Esophagus squamous epithelium (tissue), 5 donors: Measurements from ENCODE around the gene EXOC7. TPM values are rescaled to one million over a fixed set of nuclear protein-coding genes. Genes with fewer than 3 reads are reported as not detected.
A peak's percentile ranks its signal among the peaks of the same experiment; 100 is the strongest.

Experiments
- DNase-seq: peaks from one replicate; lab custom pipeline; 2025; lab: John Stamatoyannopoulos, UW
- H3K27ac ChIP-seq, 4 donors: fragments of 200-600 bp; sonication (generic); one replicate each; pipeline ENCODE4 v1.5.1; 2016 to 2019; ENCODE audit warnings: mild to moderate bottlenecking in 1 of 4
- H3K27me3 ChIP-seq, 4 donors: fragments of 200-600 bp; sonication (generic); 1 replicate in 3 of 4; 2 replicates in 1 of 4; pipeline versions ENCODE4 v1.5.1 to v1.6.0; 2017 to 2021; ENCODE audit warnings: antibody characterized with exemption in 1 of 4
- H3K36me3 ChIP-seq, 3 donors: fragments of 200-600 bp; sonication (generic); one replicate each; pipeline ENCODE4 v1.5.1; 2016 to 2019
- H3K4me1 ChIP-seq, 3 donors: fragments of 200-600 bp; sonication (generic); one replicate each; pipeline ENCODE4 v1.5.1; 2017 to 2019
- H3K4me3 ChIP-seq, 4 donors: fragments of 200-600 bp; sonication (generic); 1 replicate in 3 of 4; 2 replicates in 1 of 4; pipeline ENCODE4 v1.5.1; 2016 to 2019; ENCODE audit warnings: mild to moderate bottlenecking in 2 of 4, moderate library complexity in 1 of 4
- H3K9me3 ChIP-seq, 3 donors: fragments of 200-600 bp; sonication (generic); one replicate each; pipeline ENCODE4 v1.5.1; 2016 to 2019
- CTCF ChIP-seq, 6 experiments: fragments of 450-650 bp in 4 of 6; fragments of 200-600 bp in 2 of 6; sonication (generic) in 2 of 6; IDR thresholded peaks; one replicate each; pipeline ENCODE4 v1.5.1; 2016 to 2019; ENCODE audit warnings: antibody characterized with exemption in 6 of 6, mild to moderate bottlenecking in 4 of 6, moderate library complexity in 4 of 6
- POLR2A ChIP-seq, 4 donors: fragments of 450-650 bp; IDR thresholded peaks; one replicate each; pipeline ENCODE4 v1.6.1; 2017; ENCODE audit warnings: antibody characterized with exemption in 4 of 4, mild to moderate bottlenecking in 4 of 4, moderate library complexity in 3 of 4
- WGBS, 2 donors: methylation state at CpG; one replicate each; pipeline ENCODE4 v1.1.5; 2018; 5-methylcytosine and 5-hydroxymethylcytosine counted together
- intact Hi-C: fragments of 100-400 bp; cut with DNase I; formaldehyde crosslinking; loops from one replicate; pipeline ENCODE4 v1.15.0; 2022
- total RNA-seq, 4 donors: library from RNA; depleted of rRNA; stranded (reverse); fragments of >200 nt; gene quantifications; one replicate each; pipeline ENCODE4 v1.1.0, GENCODE V29; 2016
- donor health status: DM: yes; HTN: yes; CAD: no.

Gene EXOC7
- total RNA-seq, 4 donors from 2014 or later: 70.3 to 84.5 (median 74.4) TPM

GRCh38 chr17:76146053-76146851 lies 42.7 kb upstream of the EXOC7 start:
- Histone ChIP-seq H3K27ac (peak overlapping the region; percentile 26 to 78 (median 56)), H3K27me3 (peaks cover 0 to 7% (median 0%) of the 10 kb centered on the region in 4 donors), H3K9me3 (no peaks in the 10 kb centered on the region), H3K4me1 (peaks cover 15 to 58% (median 15%) of the 10 kb centered on the region in 3 donors), H3K36me3 (no peaks in the 10 kb centered on the region), H3K4me3 (no peak overlapping the region)
- DNase-seq: no peak
- no peak for TF ChIP-seq POLR2A (IDR thresholded peaks at IDR 0.05)
- no peak for TF ChIP-seq CTCF (IDR thresholded peaks at IDR 0.05)
- intact Hi-C loops: no loop called here
- 91 to 96% methylated on average over 4 to 11 of the region's 22 CpGs for WGBS, 2 donors

- no peaks in the 10 kb centered on the region for H3K36me3 ChIP-seq
- no peak for TF ChIP-seq POLR2A (IDR thresholded peaks at IDR 0.05)
- TF ChIP-seq CTCF (IDR thresholded peaks at IDR 0.05): no peak
- H3K4me1 ChIP-seq: peaks cover 18 to 58% (median 21%) of the 10 kb centered on the region in 3 donors
- H3K4me3 ChIP-seq: no peak overlapping the region
- intact Hi-C loops: no loop called here
- no peaks in the 10 kb centered on the region for H3K9me3 ChIP-seq
- H3K27ac ChIP-seq: peak overlapping the region; percentile 26 to 78 (median 56)
- WGBS, 2 donors: 52 to 70% methylated on average over 21 of the region's 25 CpGs
- H3K27me3 ChIP-seq: peaks cover 0 to 15% (median under 1%) of the 10 kb centered on the region in 4 donors
- no peak for DNase-seq
Observed at GRCh38 chr17:76145231-76146052, 41.9 kb upstream of the EXOC7 start.

- no peaks in the 10 kb centered on the region for H3K36me3 ChIP-seq
- WGBS, 2 donors: 92 to 93% methylated on average over 5 to 6 of the region's 6 CpGs
- TF ChIP-seq CTCF (IDR thresholded peaks at IDR 0.05): no peak
- H3K4me3 ChIP-seq: no peak overlapping the region
- intact Hi-C loops: no loop called here
- H3K9me3 ChIP-seq: no peaks in the 10 kb centered on the region
- H3K27me3 ChIP-seq: peaks cover 8 to 43% (median 12%) of the 10 kb centered on the region in 4 donors
- no peak for DNase-seq
- H3K27ac ChIP-seq: no peak overlapping the region
- peaks cover 20 to 71% (median 27%) of the 10 kb centered on the region in 3 donors for H3K4me1 ChIP-seq
Observed at GRCh38 chr17:76142585-76143041, 39.0 kb upstream of the EXOC7 start.

- 59 to 79% methylated on average over 10 of the region's 10 CpGs for WGBS, 2 donors
- intact Hi-C loops: no loop called here
- DNase-seq: no peak
- Histone ChIP-seq H3K9me3 (no peaks in the 10 kb centered on the region), H3K27ac (no peak overlapping the region), H3K4me1 (peaks cover 20 to 73% (median 27%) of the 10 kb centered on the region in 3 donors), H3K4me3 (no peak overlapping the region), H3K27me3 (peaks cover 8 to 48% (median 13%) of the 10 kb centered on the region in 4 donors), H3K36me3 (no peaks in the 10 kb centered on the region)
- TF ChIP-seq POLR2A (IDR thresholded peaks at IDR 0.05) (no peak), CTCF (IDR thresholded peaks at IDR 0.05) (no peak)
Observed at GRCh38 chr17:76142039-76142584, 38.5 kb upstream of the EXOC7 start.
